HepG2 (cell line): ENCODE results near the gene GPR55. TPM values are rescaled to one million over a fixed set of nuclear protein-coding genes. Genes with fewer than 3 reads are reported as not detected.

Experiments used
- ATAC-seq: fragments of 200-7000 bp; cut with Tn5 transposase; 3 replicates; pipeline ENCODE4 v1.9.1; 2020; ENCODE audit warnings: mild to moderate bottlenecking, moderate library complexity
- BruUV-seq: library from RNA; stranded (reverse); fragments of 400-500 nt; replicated peaks from 2 replicates; lab custom pipeline; 2021; lab: Mats Ljungman, UMichigan
- CTCF ChIA-PET: fragments of 300-600 bp; formaldehyde crosslinking; extraction: SDS; loops from one replicate; lab custom pipeline; 2021; ENCODE audit warnings: low total read pairs, inconsistent platforms, low intra/inter-chr PET ratio; lab: Yijun Ruan, JAX
- POLR2A ChIA-PET: fragments of 350-600 bp; sonication (Branson Sonifier 250); formaldehyde crosslinking; loops from one replicate; lab custom pipeline; 2020; ENCODE audit warnings: antibody characterized with exemption, inconsistent platforms; lab: Yijun Ruan, JAX
- DNase-seq: peaks from one replicate; pipeline ENCODE4 v3.0.0-alpha.2; 2015; ENCODE audit warnings: low spot score
- FAIRE-seq: peaks from 3 replicates; lab custom pipeline; 2011; peaks lifted over from hg19 to GRCh38; lab: Jason Lieb, UNC
- H2AFZ ChIP-seq: one replicate; pipeline ENCODE4 v1.6.1; 2011; ENCODE audit warnings: low read length, inconsistent platforms
- H3K27ac ChIP-seq: fragments of 300-600 bp; 3 replicates; pipeline ENCODE4 v1.8.0; 2011; ENCODE audit warnings: mixed run types, mild to moderate bottlenecking, mixed read lengths, low read length, inconsistent platforms; ENCODE audit not compliant: insufficient read depth; ENCODE audit errors: extremely low read length
- H3K27me3 ChIP-seq, 2 experiments: fragments of 200-600 bp in 1 of 2; 2 replicates in 1 of 2; 3 replicates in 1 of 2; pipeline versions ENCODE4 v1.6.0 to v1.8.0; 2011; ENCODE audit warnings: low read length in 2 of 2, mild to moderate bottlenecking in 2 of 2, moderate library complexity in 2 of 2, inconsistent platforms in 1 of 2; ENCODE audit not compliant: insufficient read depth in 2 of 2, control insufficient read depth in 1 of 2
- H3K36me3 ChIP-seq, 2 experiments: fragments of 200-600 bp in 1 of 2; replicated peaks in 1 of 2; 2 replicates in 1 of 2; 3 replicates in 1 of 2; pipeline versions ENCODE4 v1.5.1 to v1.8.0; 2011; ENCODE audit warnings: low read length in 2 of 2, inconsistent platforms in 1 of 2; ENCODE audit not compliant: insufficient read depth in 2 of 2, control insufficient read depth in 1 of 2
- H3K4me1 ChIP-seq: 2 replicates; pipeline ENCODE4 v1.5.1; 2012; ENCODE audit warnings: low read length, inconsistent platforms; ENCODE audit not compliant: insufficient read depth
- H3K4me2 ChIP-seq: 2 replicates; pipeline ENCODE4 v1.6.0; 2011; ENCODE audit warnings: low read depth, low read length, inconsistent platforms
- H3K4me3 ChIP-seq, 3 experiments: fragments of 200-600 bp in 1 of 3; sonication (generic), shearing (Covaris generic) in 1 of 3; replicated peaks in 1 of 3; 2 replicates each; pipeline ENCODE4 v1.5.1; 2011 to 2016; ENCODE audit warnings: low read length in 3 of 3, inconsistent platforms in 2 of 3, low read depth in 2 of 3, mild to moderate bottlenecking in 2 of 3, control low read depth in 1 of 3, mixed read lengths in 1 of 3; ENCODE audit not compliant: insufficient read depth in 1 of 3
- H3K79me2 ChIP-seq: one replicate; pipeline ENCODE4 v1.6.1; 2011; ENCODE audit warnings: low read length, inconsistent platforms; ENCODE audit not compliant: insufficient read depth
- H3K9ac ChIP-seq: 2 replicates; pipeline ENCODE4 v1.6.0; 2011; ENCODE audit warnings: mild to moderate bottlenecking, low read depth, low read length, inconsistent platforms; ENCODE audit not compliant: insufficient read depth
- H3K9me3 ChIP-seq: 2 replicates; pipeline ENCODE4 v1.5.1; 2012; ENCODE audit warnings: mild to moderate bottlenecking, low read length
- H4K20me1 ChIP-seq: 2 replicates; pipeline ENCODE4 v1.6.0; 2011; ENCODE audit warnings: inconsistent platforms, mild to moderate bottlenecking, low read length, moderate library complexity; ENCODE audit not compliant: insufficient read depth
- CEBPB ChIP-seq: IDR thresholded peaks from 2 replicates; pipeline ENCODE4 v1.6.1; 2011; ENCODE audit warnings: low read depth, low read length, improper control_type of control experiment, borderline replicate concordance
- ELF3 ChIP-seq: IDR thresholded peaks from 2 replicates; pipeline ENCODE4 v1.6.1; 2016; ENCODE audit warnings: missing genetic modification reagents, missing compliant biosample characterization
- FOXA3 ChIP-seq: IDR thresholded peaks from 2 replicates; pipeline ENCODE4 v1.6.1; 2016; ENCODE audit warnings: missing genetic modification reagents, missing compliant biosample characterization
- GLI4 ChIP-seq: sonication (generic); formaldehyde crosslinking; IDR thresholded peaks from 2 replicates; pipeline ENCODE4 v1.5.1; 2020; ENCODE audit warnings: missing genetic modification reagents, mild to moderate bottlenecking, moderate library complexity, borderline replicate concordance
- HOXA9 ChIP-seq: sonication (generic); formaldehyde crosslinking; IDR thresholded peaks from 2 replicates; pipeline ENCODE4 v1.8.1; 2022; ENCODE audit warnings: missing genetic modification reagents, mild to moderate bottlenecking, moderate library complexity, borderline replicate concordance
- MAF1 ChIP-seq: sonication (generic); formaldehyde crosslinking; IDR thresholded peaks from 2 replicates; pipeline ENCODE4 v1.5.0; 2020; ENCODE audit warnings: missing genetic modification reagents, borderline replicate concordance
- MLXIP ChIP-seq: sonication (generic); formaldehyde crosslinking; IDR thresholded peaks from 2 replicates; pipeline ENCODE4 v1.9.0; 2021; ENCODE audit warnings: missing genetic modification reagents, borderline replicate concordance
- NFIB ChIP-seq: sonication (generic); formaldehyde crosslinking; IDR thresholded peaks from 2 replicates; pipeline ENCODE4 v1.9.0; 2021; ENCODE audit warnings: missing genetic modification reagents, mild to moderate bottlenecking, borderline replicate concordance
- NFKB2 ChIP-seq: sonication (generic); formaldehyde crosslinking; IDR thresholded peaks from 2 replicates; pipeline ENCODE4 v1.4.0; 2020; ENCODE audit warnings: missing genetic modification reagents, borderline replicate concordance
- PCBP2 ChIP-seq: fragments of 200-400 bp; formaldehyde crosslinking; optimal IDR thresholded peaks from 2 replicates; pipeline ENCODE3; 2018; ENCODE audit warnings: low read length, low read depth; ENCODE audit not compliant: poor library complexity, severe bottlenecking
- TP53 ChIP-seq: sonication (generic); formaldehyde crosslinking; conservative IDR thresholded peaks from 2 replicates; pipeline ENCODE4 v1.4.0; 2020; ENCODE audit warnings: missing genetic modification reagents
- YY1 ChIP-seq: IDR thresholded peaks from 2 replicates; pipeline ENCODE4 v1.6.1; 2011; ENCODE audit warnings: low read length, low read depth, moderate library complexity, mild to moderate bottlenecking; ENCODE audit not compliant: insufficient read depth, insufficient replicate concordance
- ZFY ChIP-seq: sonication (generic); formaldehyde crosslinking; IDR thresholded peaks from 2 replicates; pipeline ENCODE4 v1.4.0; 2020; ENCODE audit warnings: missing genetic modification reagents
- ZNF121 ChIP-seq: sonication (generic); formaldehyde crosslinking; IDR thresholded peaks from 2 replicates; pipeline ENCODE4 v1.5.0; 2020; ENCODE audit warnings: mild to moderate bottlenecking, missing genetic modification reagents
- ZNF224 ChIP-seq: sonication (generic); formaldehyde crosslinking; IDR thresholded peaks from 2 replicates; pipeline ENCODE4 v1.5.0; 2020; ENCODE audit warnings: mild to moderate bottlenecking, missing genetic modification reagents
- ZNF570 ChIP-seq: sonication (generic); formaldehyde crosslinking; IDR thresholded peaks from 2 replicates; pipeline ENCODE4 v1.4.0; 2020; ENCODE audit warnings: mild to moderate bottlenecking, missing genetic modification reagents, borderline replicate concordance
- WGBS: methylation state at CpG from one replicate; pipeline ENCODE4 v1.1.6; 2017; ENCODE audit warnings: low lambda C conversion rate; 5-methylcytosine and 5-hydroxymethylcytosine counted together
- in situ Hi-C: cut with HindIII; loops from 2 replicates; pipeline ENCODE4 v1.10.0; 2017; ENCODE audit warnings: low pct_unique_long_range_greater_than_20kb; ENCODE audit not compliant: extremely low pct_ligation_motif_present
- intact Hi-C: fragments of 100-400 bp; cut with micrococcal nuclease; formaldehyde crosslinking; loops from one replicate; pipeline ENCODE4 v1.10.0; 2022; ENCODE audit not compliant: unreplicated experiment
- polyA plus RNA-seq, 8 experiments: library from polyadenylated mRNA; depleted of rRNA in 3 of 8; stranded (reverse) in 7 of 8; unstranded in 1 of 8; fragments of >200 nt; fragmentation: Illumina TruSeq in 4 of 8; extraction: Trizol in 4 of 8; gene quantifications; 2 replicates each; pipeline versions ENCODE4 v1.2.1 to v1.2.3, GENCODE V29; 2011 to 2016; ENCODE audit warnings: low read depth in 4 of 8, missing spikeins in 1 of 8, mixed read lengths in 1 of 8; ENCODE audit not compliant: insufficient read depth in 1 of 8
- total RNA-seq, 5 experiments: library from RNA; depleted of rRNA; stranded (reverse); fragments of >200 nt; fragmentation: Illumina TruSeq; extraction: Trizol; gene quantifications; 2 replicates each; pipeline ENCODE4 v1.2.3, GENCODE V29; 2016; ENCODE audit warnings: low read depth in 1 of 5

GPR55 gene
- total and polyA plus RNA-seq, 2 of the 13 experiments (the other 11 are each of a cell fraction or from before 2014, with no cell fraction given) = not detected

DNA sequence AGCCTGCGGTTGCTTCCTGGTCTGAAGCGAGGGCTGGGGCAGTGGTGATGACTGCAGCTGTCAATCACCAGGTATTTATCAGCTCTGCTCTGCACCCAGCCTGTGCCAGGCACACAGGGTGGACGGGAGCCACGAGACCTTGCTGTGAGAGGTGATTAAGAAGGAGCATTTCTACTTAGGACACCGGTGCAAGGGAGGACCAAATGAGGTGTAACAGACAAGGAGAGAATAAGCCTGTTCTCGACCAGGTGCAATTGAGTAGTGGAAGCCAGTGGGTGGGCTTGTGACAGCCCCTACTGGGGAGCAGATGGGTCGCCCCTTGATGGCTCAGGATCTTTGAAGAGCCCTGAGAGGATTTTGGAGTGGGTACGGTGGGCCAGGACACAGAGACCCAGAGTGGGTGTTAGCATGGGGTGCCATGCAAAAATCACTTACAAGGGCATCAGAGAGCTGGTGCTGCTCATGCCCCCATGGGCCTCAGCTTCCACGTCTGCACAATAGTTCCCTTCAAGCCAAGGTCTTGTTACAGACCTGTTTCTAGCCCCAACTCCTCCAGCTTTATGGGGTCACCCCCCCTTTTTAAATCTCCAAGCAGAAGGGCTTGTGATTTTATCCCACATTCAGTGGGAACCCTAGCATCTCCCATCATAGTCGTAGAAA is 24.6 kb downstream of the GPR55 start:
- H3K27me3 ChIP-seq = peaks cover 4 to 63% of the 10 kb centered on the region in 2 experiments
- ChIA-PET POLR2A (no interaction called here), CTCF (no interaction called here)
- no peak overlapping the region for H2AFZ ChIP-seq
- no peak for ATAC-seq
- H4K20me1 ChIP-seq = no peaks in the 10 kb centered on the region
- H3K4me2 ChIP-seq = no peak overlapping the region
- H3K79me2 ChIP-seq = no peaks in the 10 kb centered on the region
- in situ Hi-C loops = loop anchor here (5.0 kb wide), 1 partner anchor 87 kb away; no protein-coding TSS in a partner anchor
- H3K36me3 ChIP-seq = no peaks in the 10 kb centered on the region
- H3K9me3 ChIP-seq = no peaks in the 10 kb centered on the region
- WGBS = 2% methylated on average over 10 of the region's 10 CpGs
- H3K27ac ChIP-seq = no peak overlapping the region
- intact Hi-C loops = loop anchor here (5.0 kb wide), 1 partner anchor 37 kb away; no protein-coding TSS in a partner anchor
- no peak overlapping the region for H3K4me3 ChIP-seq
- H3K4me1 ChIP-seq = peaks cover 6% of the 10 kb centered on the region
- BruUV-seq = no TSS peak
- no peak for FAIRE-seq
- DNase-seq = no peak
- no peak overlapping the region for H3K9ac ChIP-seq
- no peak for TF ChIP-seq TP53 (CRISPR knock-in tag)

DNA sequence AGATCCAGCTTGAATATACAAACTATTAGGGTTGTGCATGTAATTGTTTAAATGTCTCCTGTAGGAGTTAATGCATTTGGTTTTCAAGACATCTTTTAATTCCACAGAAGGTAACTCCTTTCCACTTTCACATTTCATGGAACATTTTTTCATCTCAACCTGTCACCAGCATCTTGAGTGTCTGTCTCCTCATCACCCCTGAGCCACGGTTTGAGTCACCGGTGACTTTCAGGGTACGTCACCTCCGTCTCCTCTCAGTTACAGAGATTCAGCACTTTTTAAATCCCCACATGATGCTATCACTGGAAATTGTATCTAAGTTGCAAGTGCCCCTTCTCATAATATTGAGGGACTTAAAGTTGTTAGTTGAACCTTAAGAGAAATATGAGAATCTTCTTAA is 25.3 kb downstream of the GPR55 start:
- DNase-seq = no peak
- peaks cover 2 to 59% of the 10 kb centered on the region in 2 experiments for H3K27me3 ChIP-seq
- BruUV-seq = no TSS peak
- 41% methylated on average over 4 of the region's 4 CpGs for WGBS
- intact Hi-C loops = loop anchor here (5.0 kb wide), 1 partner anchor 38 kb away; no protein-coding TSS in a partner anchor
- H3K4me3 ChIP-seq = no peak overlapping the region
- no peak for FAIRE-seq
- CTCF ChIA-PET = no interaction called here
- H3K27ac ChIP-seq = no peak overlapping the region
- H3K79me2 ChIP-seq = no peaks in the 10 kb centered on the region
- H3K36me3 ChIP-seq = no peaks in the 10 kb centered on the region
- H3K4me1 ChIP-seq = no peaks in the 10 kb centered on the region
- H2AFZ ChIP-seq = no peak overlapping the region
- no peaks in the 10 kb centered on the region for H4K20me1 ChIP-seq
- ATAC-seq = no peak
- no peak overlapping the region for H3K4me2 ChIP-seq
- no peaks in the 10 kb centered on the region for H3K9me3 ChIP-seq
- in situ Hi-C loops = loop anchor here (5.0 kb wide), 1 partner anchor 88 kb away; no protein-coding TSS in a partner anchor
- POLR2A ChIA-PET = no interaction called here
- H3K9ac ChIP-seq = no peak overlapping the region
- TF ChIP-seq ELF3 (CRISPR knock-in tag) = no peak
- TF ChIP-seq YY1 = no peak
- TF ChIP-seq HOXA9 (CRISPR knock-in tag) = no peak
- TF ChIP-seq CEBPB = no peak
- no peak for TF ChIP-seq ZNF224 (CRISPR knock-in tag)
- TF ChIP-seq MAF1 (CRISPR knock-in tag) = no peak
- no peak for TF ChIP-seq PCBP2
- no peak for TF ChIP-seq ZFY (CRISPR knock-in tag)
- TF ChIP-seq FOXA3 (CRISPR knock-in tag) = no peak
- TF ChIP-seq ZNF121 = no peak
- TF ChIP-seq NFKB2 (CRISPR knock-in tag) = no peak
- TF ChIP-seq MLXIP (CRISPR knock-in tag) = no peak
- TF ChIP-seq GLI4 = no peak
- no peak for TF ChIP-seq ZNF570 (CRISPR knock-in tag)
- no peak for TF ChIP-seq NFIB
